Upper lobe of right lung (tissue), 1 donor: ENCODE data around the gene BAZ2B. TPM values are rescaled to one million over a fixed set of nuclear protein-coding genes. Genes with fewer than 3 reads are reported as not detected.

Experiments used
- ATAC-seq: fragments of 200-7000 bp; cut with Tn5 transposase; one replicate; pipeline ENCODE4 v1.9.1; 2020; ENCODE audit warnings: mild to moderate bottlenecking, moderate library complexity
- DNase-seq: peaks from one replicate; pipeline ENCODE4 v3.0.0-alpha.2; 2020
- H3K27ac ChIP-seq: fragments of 200-600 bp; one replicate; pipeline ENCODE4 v1.8.0; 2022
- H3K27me3 ChIP-seq: fragments of 200-600 bp; one replicate; pipeline ENCODE4 v1.8.0; 2022; ENCODE audit warnings: mild to moderate bottlenecking
- H3K36me3 ChIP-seq: fragments of 200-600 bp; one replicate; pipeline ENCODE4 v1.8.0; 2022
- H3K4me1 ChIP-seq: fragments of 200-600 bp; one replicate; pipeline ENCODE4 v1.8.0; 2022
- H3K4me3 ChIP-seq: fragments of 200-600 bp; one replicate; pipeline ENCODE4 v1.8.0; 2022; ENCODE audit warnings: mild to moderate bottlenecking
- H3K9me3 ChIP-seq: fragments of 200-600 bp; one replicate; pipeline ENCODE4 v1.8.0; 2022
- CTCF ChIP-seq: fragments of 200-600 bp; IDR thresholded peaks from one replicate; pipeline ENCODE4 v1.8.0; 2022; ENCODE audit warnings: antibody characterized with exemption
- intact Hi-C: fragments of 100-400 bp; cut with DNase I; formaldehyde crosslinking; loops from one replicate; pipeline ENCODE4 v1.11.0; 2022
- total RNA-seq: library from RNA; stranded (reverse); fragmentation: NEBNext Ultra II Directional; extraction: Animal tissue kit (Norgen Biotek cat#: 25700); gene quantifications from one replicate; pipeline ENCODE4 v1.2.1, GENCODE V29; 2021
- donor health status: DM: no; HTN: yes; CAD: no; lungs with severe emphysema.

BAZ2B gene
- total RNA-seq, 1 donor from 2014 or later = 91.9 TPM

- peaks cover 3% of the 10 kb centered on the region for H3K9me3 ChIP-seq
- no peak for TF ChIP-seq CTCF
- peak overlapping the region; percentile 13 for H3K27ac ChIP-seq
- ATAC-seq = no peak
- intact Hi-C loops = no loop called here
- no peaks in the 10 kb centered on the region for H3K27me3 ChIP-seq
- no peaks in the 10 kb centered on the region for H3K4me1 ChIP-seq
- no peak for DNase-seq
- no peaks in the 10 kb centered on the region for H3K36me3 ChIP-seq
- no peak overlapping the region for H3K4me3 ChIP-seq
Measured at GRCh38 chr2:159497847-159498246, 118.5 kb downstream of the BAZ2B start.

DNA sequence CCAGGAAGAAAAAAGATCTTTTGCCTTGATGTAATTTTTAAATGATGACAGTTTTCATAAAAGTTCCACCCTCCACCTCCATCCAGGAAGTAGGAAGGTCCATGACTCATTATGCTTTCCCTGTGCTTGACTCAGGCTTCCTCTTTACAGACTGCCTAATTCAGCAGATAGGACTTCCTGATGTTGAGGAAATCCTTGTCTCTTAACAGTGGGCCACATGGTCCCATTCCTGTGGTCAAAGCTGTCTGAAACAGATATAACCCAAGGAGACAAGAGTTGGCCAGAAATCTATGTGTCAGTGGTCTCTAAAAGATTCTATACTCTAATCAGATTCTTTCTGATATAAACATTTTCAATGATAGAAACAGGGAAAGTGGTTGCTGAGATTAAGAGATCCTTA lies 119.1 kb downstream of the BAZ2B start:
- no peak for DNase-seq
- H3K36me3 ChIP-seq = no peaks in the 10 kb centered on the region
- H3K9me3 ChIP-seq = peaks cover 3% of the 10 kb centered on the region
- intact Hi-C loops = no loop called here
- peak overlapping the region; percentile 13 for H3K27ac ChIP-seq
- no peak for TF ChIP-seq CTCF
- H3K4me3 ChIP-seq = no peak overlapping the region
- no peaks in the 10 kb centered on the region for H3K27me3 ChIP-seq
- no peaks in the 10 kb centered on the region for H3K4me1 ChIP-seq
- peak; percentile 98 for ATAC-seq

DNA sequence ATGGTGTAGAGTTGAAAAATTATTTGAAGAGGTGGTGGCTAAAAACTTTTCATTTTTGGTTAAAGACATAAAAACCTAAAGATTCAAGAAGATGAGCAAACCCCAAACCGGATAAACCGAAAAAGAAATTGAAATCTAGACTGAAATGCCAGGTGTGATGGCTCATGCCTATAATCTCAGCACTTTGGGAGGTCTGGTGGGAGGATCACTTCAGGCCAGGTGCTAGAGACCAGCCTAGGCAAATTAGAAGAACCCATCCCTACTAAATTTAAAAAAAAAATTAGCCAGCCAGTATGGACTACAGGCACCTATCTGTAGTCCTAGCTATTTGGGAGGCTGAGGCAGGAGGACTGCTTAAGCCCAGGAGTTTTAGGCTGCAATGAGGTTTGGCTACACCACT lies 126.9 kb downstream of the BAZ2B start:
- ATAC-seq = no peak
- no peaks in the 10 kb centered on the region for H3K36me3 ChIP-seq
- intact Hi-C loops = no loop called here
- H3K27me3 ChIP-seq = no peaks in the 10 kb centered on the region
- TF ChIP-seq CTCF = no peak
- no peak overlapping the region for H3K27ac ChIP-seq
- no peaks in the 10 kb centered on the region for H3K9me3 ChIP-seq
- no peak for DNase-seq
- H3K4me1 ChIP-seq = no peaks in the 10 kb centered on the region
- no peak overlapping the region for H3K4me3 ChIP-seq

DNA sequence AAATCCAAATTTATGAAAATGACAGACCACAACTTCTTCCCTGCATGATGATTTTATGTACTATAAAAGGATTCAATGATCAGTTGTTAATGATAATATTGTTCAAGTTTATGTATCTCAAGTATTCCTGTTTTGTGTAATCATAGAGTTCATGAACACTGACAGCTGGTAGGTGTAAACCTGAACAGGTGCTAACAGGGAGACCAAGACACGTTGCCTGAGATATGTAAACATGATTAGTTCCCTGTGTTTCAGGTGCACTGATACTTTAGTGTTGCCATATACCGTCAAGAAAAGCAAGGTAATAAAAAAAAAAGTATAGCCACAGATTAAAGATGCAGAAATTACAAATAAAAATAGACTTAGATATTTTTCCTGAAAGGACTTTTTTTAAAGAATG lies 131.8 kb downstream of the BAZ2B start:
- no peak overlapping the region for H3K4me3 ChIP-seq
- H3K36me3 ChIP-seq = no peaks in the 10 kb centered on the region
- DNase-seq (no peak), ATAC-seq (no peak)
- no peaks in the 10 kb centered on the region for H3K4me1 ChIP-seq
- H3K9me3 ChIP-seq = no peaks in the 10 kb centered on the region
- H3K27ac ChIP-seq = no peak overlapping the region
- TF ChIP-seq CTCF = no peak
- no peaks in the 10 kb centered on the region for H3K27me3 ChIP-seq
- intact Hi-C loops = no loop called here

GRCh38 chr2:159476329-159476728 lies 140.0 kb downstream of the BAZ2B start:
- ATAC-seq (no peak), DNase-seq (no peak)
- TF ChIP-seq CTCF = no peak
- intact Hi-C loops = no loop called here
- no peaks in the 10 kb centered on the region for H3K4me1 ChIP-seq
- peaks cover 26% of the 10 kb centered on the region for H3K36me3 ChIP-seq
- no peaks in the 10 kb centered on the region for H3K27me3 ChIP-seq
- no peaks in the 10 kb centered on the region for H3K9me3 ChIP-seq
- no peak overlapping the region for H3K27ac ChIP-seq
- H3K4me3 ChIP-seq = no peak overlapping the region

DNA sequence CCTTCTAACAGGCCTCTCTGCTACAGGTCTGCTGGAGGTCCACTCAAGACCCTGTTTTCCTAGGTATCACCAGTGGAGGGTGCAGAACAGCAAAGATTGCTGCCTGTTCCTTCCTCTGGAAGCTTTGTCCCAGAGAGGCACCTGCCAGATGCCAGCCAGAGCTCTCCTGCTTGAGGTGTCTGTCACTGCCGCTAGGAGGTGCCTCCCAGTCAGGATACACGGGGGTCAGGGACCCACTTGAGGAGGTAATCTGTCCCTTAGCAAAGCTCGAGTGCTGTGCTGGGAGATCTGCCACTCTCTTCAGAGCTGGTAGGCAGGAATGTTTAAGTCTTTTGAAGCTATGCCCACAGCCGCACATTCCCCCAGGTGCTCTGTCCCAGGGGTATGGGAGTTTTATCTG lies 140.6 kb downstream of the BAZ2B start:
- H3K36me3 ChIP-seq = peaks cover 26% of the 10 kb centered on the region
- TF ChIP-seq CTCF = no peak
- H3K27ac ChIP-seq = no peak overlapping the region
- H3K27me3 ChIP-seq = no peaks in the 10 kb centered on the region
- no peak overlapping the region for H3K4me3 ChIP-seq
- no peaks in the 10 kb centered on the region for H3K4me1 ChIP-seq
- intact Hi-C loops = no loop called here
- H3K9me3 ChIP-seq = no peaks in the 10 kb centered on the region
- ATAC-seq (no peak), DNase-seq (no peak)
